Naive thymus-derived CD8-positive, alpha-beta T cell (primary cell): ENCODE results near the gene RAN. TPM values are rescaled to one million over a fixed set of nuclear protein-coding genes. Genes with fewer than 3 reads are reported as not detected.
A peak's percentile ranks its signal among the peaks of the same experiment; 100 is the strongest.
"Not testable (repeated sequence)": the region's sequence is repeated elsewhere in the genome, so short reads cannot be mapped to it uniquely, and the experiment has no call there.

Source experiments
- ATAC-seq, 2 donors: fragments of 150-1000 bp; cut with Tn5 transposase in 1 of 2; sonication (Bioruptor Pico), chemical (Tn5 transposase) in 1 of 2; 1 replicate in 1 of 2; 2 replicates in 1 of 2; pipeline ENCODE4 v1.10.0; 2021; ENCODE audit warnings: mild to moderate bottlenecking in 2 of 2, moderate library complexity in 2 of 2
- POLR2A ChIA-PET: fragments of 350-600 bp; sonication (Branson Sonifier 250); formaldehyde crosslinking; loops from one replicate; lab custom pipeline; 2021; ENCODE audit warnings: antibody characterized with exemption; lab: Charles Lee
- DNase-seq, 10 donors: peaks; one replicate each; pipeline versions ENCODE4 v3.0.0 to v3.0.0-alpha.2; 2020 to 2022
- H3K27ac Mint-ChIP-seq, 10 donors: one replicate each; pipeline ENCODE4 v1.8.0; 2020 to 2022; ENCODE audit warnings: mild to moderate bottlenecking in 10 of 10, mixed read lengths in 10 of 10, moderate library complexity in 4 of 10, inconsistent platforms in 1 of 10
- H3K27me3 Mint-ChIP-seq, 5 donors: one replicate each; pipeline ENCODE4 v1.8.0; 2021 to 2022; ENCODE audit warnings: mixed read lengths in 5 of 5
- H3K36me3 Mint-ChIP-seq, 3 donors: one replicate each; pipeline ENCODE4 v1.8.0; 2020 to 2022; ENCODE audit warnings: mixed read lengths in 3 of 3, mild to moderate bottlenecking in 2 of 3, inconsistent platforms in 1 of 3
- H3K4me1 Mint-ChIP-seq, 4 donors: one replicate each; pipeline ENCODE4 v1.8.0; 2021 to 2022; ENCODE audit warnings: mixed read lengths in 4 of 4
- H3K4me3 Mint-ChIP-seq, 10 donors: one replicate each; pipeline ENCODE4 v1.8.0; 2020 to 2022; ENCODE audit warnings: mild to moderate bottlenecking in 10 of 10, mixed read lengths in 10 of 10, moderate library complexity in 6 of 10, inconsistent platforms in 1 of 10
- H3K9me3 Mint-ChIP-seq, 9 donors: one replicate each; pipeline ENCODE4 v1.8.0; 2020 to 2022; ENCODE audit warnings: mixed read lengths in 9 of 9, mild to moderate bottlenecking in 3 of 9, inconsistent platforms in 1 of 9, moderate library complexity in 1 of 9
- polyA plus RNA-seq, 3 donors: library from polyadenylated mRNA; unstranded; fragments of 300-500 nt; fragmentation: Illumina TruSeq; gene quantifications; one replicate each; pipeline ENCODE4 v1.2.3, GENCODE V29; 2021
- total RNA-seq, 8 experiments: library from RNA in 2 of 8; stranded (reverse) in 2 of 8; gene quantifications; one replicate each; pipeline ENCODE4 v1.2.3 and lab custom pipeline; 2021 to 2026

The RAN gene
- total and polyA plus RNA-seq, 5 experiments from 2014 or later: 325 to 578 (median 522) TPM

DNA sequence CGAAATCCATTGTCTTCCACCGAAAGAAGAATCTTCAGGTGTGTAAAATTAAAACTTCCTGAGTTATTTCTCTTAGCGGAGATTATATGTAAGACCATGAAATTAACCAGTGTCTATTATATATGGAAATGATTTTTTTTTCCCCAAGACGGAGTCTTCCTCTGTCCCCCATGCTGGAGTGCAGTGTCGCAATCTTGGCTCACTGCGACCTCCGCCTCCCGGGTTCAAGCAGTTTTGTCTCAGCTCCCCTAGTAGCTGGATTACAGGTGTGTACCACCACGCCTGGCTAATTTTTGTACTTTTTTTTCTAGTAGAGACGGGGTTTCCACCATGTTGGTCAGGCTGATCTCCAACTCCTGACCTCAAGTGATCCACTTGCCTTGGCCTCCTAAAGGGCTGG, 2.8 kb downstream of the RAN start:
- Mint-ChIP-seq H3K36me3 (peaks cover 9 to 56% (median 21%) of the 10 kb centered on the region in 3 donors), H3K27ac (peak overlapping the region in 7 of 10 donors; percentile 9 to 90 (median 52)), H3K27me3 (no peaks in the 10 kb centered on the region), H3K9me3 (no peaks in the 10 kb centered on the region), H3K4me3 (peak overlapping the region in 6 of 10 donors; percentile 25 to 94 (median 68)), H3K4me1 (peaks cover 28 to 65% (median 64%) of the 10 kb centered on the region in 4 donors)
- POLR2A ChIA-PET: interaction anchor here (1.2 kb wide), 1 partner anchor 37 kb away, joined by 3 read pairs; no protein-coding TSS in a partner anchor
- ATAC-seq: no peak
- DNase-seq: no peak

DNA sequence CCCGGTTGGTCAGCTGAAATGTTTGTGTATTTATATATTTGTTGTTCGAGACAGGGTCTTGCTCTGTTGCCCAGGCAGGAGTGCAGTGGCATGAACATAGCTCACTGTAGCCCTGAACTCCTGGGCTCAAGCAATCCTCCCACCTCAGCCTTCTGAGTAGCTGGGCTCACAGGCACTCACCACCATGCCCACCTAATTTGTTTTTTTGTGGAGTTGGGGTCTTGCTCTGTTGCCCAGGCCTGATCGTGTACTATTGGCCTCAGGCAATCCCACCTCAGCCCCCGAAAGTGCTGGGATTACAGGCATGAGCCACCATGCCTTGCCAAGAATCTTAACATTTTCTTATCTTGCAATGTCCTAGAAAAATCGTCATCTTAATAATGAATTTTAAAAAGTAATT, 3.3 kb downstream of the RAN start:
- DNase-seq (no peak), ATAC-seq (no peak)
- Mint-ChIP-seq H3K27ac (peak overlapping the region in 5 of 10 donors; percentile 52 to 90 (median 57)), H3K4me3 (peak overlapping the region in 1 of 10 donors; percentile 22), H3K4me1 (peaks cover 28 to 68% (median 66%) of the 10 kb centered on the region in 4 donors), H3K27me3 (no peaks in the 10 kb centered on the region), H3K9me3 (no peaks in the 10 kb centered on the region), H3K36me3 (peaks cover 9 to 56% (median 21%) of the 10 kb centered on the region in 3 donors)
- POLR2A ChIA-PET: no interaction called here

DNA sequence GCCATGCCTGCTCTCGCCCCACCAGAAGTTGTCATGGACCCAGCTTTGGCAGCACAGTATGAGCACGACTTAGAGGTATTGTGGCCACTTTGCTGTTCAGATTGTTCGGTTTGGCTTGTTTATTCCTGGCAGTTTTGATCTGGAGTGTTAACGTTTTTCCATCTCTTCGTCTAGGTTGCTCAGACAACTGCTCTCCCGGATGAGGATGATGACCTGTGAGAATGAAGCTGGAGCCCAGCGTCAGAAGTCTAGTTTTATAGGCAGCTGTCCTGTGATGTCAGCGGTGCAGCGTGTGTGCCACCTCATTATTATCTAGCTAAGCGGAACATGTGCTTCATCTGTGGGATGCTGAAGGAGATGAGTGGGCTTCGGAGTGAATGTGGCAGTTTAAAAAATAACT, 3.8 kb downstream of the RAN start:
- H3K9me3 Mint-ChIP-seq, POLR2A ChIA-PET, DNase-seq, ATAC-seq, H3K27me3 Mint-ChIP-seq, H3K4me3 Mint-ChIP-seq: not testable (repeated sequence)
- peaks cover 9 to 56% (median 21%) of the 10 kb centered on the region in 3 donors for H3K36me3 Mint-ChIP-seq
- peak overlapping the region in 2 of 10 donors; percentile 14 to 74 for H3K27ac Mint-ChIP-seq
- peaks cover 26 to 68% (median 66%) of the 10 kb centered on the region in 4 donors for H3K4me1 Mint-ChIP-seq

DNA sequence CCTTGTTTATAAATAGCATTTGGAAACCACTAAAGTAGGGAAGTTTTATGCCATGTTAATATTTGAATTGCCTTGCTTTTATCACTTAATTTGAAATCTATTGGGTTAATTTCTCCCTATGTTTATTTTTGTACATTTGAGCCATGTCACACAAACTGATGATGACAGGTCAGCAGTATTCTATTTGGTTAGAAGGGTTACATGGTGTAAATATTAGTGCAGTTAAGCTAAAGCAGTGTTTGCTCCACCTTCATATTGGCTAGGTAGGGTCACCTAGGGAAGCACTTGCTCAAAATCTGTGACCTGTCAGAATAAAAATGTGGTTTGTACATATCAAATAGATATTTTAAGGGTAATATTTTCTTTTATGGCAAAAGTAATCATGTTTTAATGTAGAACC, 4.4 kb downstream of the RAN start:
- DNase-seq (no peak), ATAC-seq (no peak)
- Mint-ChIP-seq H3K4me1 (peaks cover 28 to 67% (median 66%) of the 10 kb centered on the region in 4 donors), H3K27ac (peak overlapping the region in 1 of 10 donors; percentile 59), H3K9me3 (no peaks in the 10 kb centered on the region), H3K4me3 (no peak overlapping the region), H3K27me3 (no peaks in the 10 kb centered on the region), H3K36me3 (peaks cover 9 to 56% (median 21%) of the 10 kb centered on the region in 3 donors)
- POLR2A ChIA-PET: no interaction called here

DNA sequence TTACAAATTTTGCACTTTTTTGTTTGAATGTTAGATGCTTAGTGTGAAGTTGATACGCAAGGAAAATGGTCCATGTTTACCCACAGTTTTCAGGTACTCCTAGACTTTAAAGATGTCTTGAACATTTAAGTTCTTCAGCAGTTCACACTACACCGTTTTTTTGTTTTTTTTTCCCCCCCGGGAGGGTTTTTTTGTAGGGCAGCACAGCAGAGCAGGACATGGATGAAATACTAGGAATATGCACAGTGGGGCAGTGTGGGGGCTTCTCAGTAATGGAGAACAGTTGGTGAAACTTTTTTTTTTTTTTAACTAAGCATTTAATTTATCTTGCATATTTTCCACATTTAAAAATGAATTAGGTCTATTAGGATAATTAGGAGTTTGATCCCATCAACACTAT, 4.9 kb downstream of the RAN start:
- Mint-ChIP-seq H3K4me1 (peaks cover 28 to 66% (median 65%) of the 10 kb centered on the region in 4 donors), H3K27ac (peak overlapping the region in 3 of 10 donors; percentile 41 to 81 (median 59)), H3K4me3 (no peak overlapping the region), H3K36me3 (peaks cover 9 to 56% (median 21%) of the 10 kb centered on the region in 3 donors), H3K27me3 (no peaks in the 10 kb centered on the region), H3K9me3 (no peaks in the 10 kb centered on the region)
- DNase-seq (no peak), ATAC-seq (no peak)
- POLR2A ChIA-PET: no interaction called here

DNA sequence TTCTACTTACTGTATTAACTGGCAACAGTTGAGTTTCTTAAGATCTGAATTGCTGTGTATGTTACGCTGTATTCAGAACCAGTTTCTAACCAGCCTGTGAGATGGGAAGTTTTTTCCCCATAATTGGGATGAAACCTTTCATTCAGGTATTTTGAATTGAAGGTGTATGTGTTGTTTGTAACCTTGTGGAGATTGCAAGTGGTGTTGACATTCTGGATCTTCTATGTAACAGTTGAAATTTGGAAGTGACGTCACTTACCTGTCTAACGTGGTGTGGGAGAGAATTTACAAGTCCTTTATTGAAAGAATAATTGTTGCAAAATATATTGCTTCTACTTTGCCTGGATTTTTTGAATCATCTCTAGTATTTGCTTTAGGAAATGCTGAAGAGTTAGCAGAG, 5.5 kb downstream of the RAN start:
- H3K27me3 Mint-ChIP-seq: no peaks in the 10 kb centered on the region
- peaks cover 9 to 56% (median 21%) of the 10 kb centered on the region in 3 donors for H3K36me3 Mint-ChIP-seq
- POLR2A ChIA-PET: no interaction called here
- H3K4me3 Mint-ChIP-seq: no peak overlapping the region
- H3K9me3 Mint-ChIP-seq: no peaks in the 10 kb centered on the region
- peak overlapping the region in 3 of 10 donors; percentile 1 to 59 (median 48) for H3K27ac Mint-ChIP-seq
- peaks cover 28 to 66% (median 65%) of the 10 kb centered on the region in 4 donors for H3K4me1 Mint-ChIP-seq
- no peak for ATAC-seq
- DNase-seq: no peak

DNA sequence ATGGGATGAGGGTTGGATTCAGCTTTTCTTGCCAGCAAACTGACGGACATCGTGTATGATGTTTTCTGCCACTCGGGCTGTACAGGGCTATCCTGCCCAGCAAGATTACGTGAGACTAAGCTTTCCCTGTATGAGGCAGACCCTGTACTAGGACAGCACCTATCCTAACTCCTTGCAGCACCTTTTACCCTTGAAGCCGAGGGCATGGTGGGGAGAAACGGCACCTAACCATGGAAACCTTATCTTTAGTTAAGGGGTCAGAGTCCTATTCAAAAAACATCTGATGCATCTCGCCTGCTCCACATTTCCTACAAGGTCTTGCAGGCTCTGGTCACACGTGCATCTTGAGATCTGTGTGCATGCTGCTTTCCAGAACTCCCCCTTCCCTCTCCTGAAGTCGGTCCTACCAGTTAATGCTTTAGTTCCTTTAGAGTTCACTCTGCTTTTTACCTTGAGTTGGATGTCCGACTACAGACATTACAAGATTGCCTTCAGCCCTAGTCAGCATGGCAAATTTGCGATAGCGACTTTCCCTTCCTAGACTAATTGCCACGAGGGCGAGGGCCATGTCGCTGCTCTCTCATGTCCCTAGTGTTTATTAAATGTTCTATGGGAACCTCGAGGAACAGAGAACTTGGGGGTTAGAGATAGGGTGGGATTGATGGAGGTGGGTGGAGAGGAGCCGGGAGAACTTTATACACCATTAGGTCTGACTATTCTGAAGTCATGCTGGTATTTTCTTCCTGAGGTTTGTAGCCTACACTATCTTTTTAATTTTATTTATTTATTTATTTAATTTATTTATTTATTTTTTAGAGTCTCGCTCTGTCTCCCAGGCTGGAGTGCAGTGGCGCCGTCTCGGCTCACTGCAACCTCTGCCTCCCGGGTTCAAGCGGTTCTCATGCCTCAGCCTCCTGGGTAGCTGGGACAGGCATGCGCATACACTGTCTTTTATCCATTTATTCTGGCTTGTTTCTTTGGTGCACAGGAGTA, 6.6 kb downstream of the RAN start:
- peak overlapping the region in 5 of 10 donors; percentile 20 to 84 (median 64) for H3K27ac Mint-ChIP-seq
- H3K4me1 Mint-ChIP-seq: peaks cover 20 to 56% (median 54%) of the 10 kb centered on the region in 4 donors
- POLR2A ChIA-PET: no interaction called here

DNA sequence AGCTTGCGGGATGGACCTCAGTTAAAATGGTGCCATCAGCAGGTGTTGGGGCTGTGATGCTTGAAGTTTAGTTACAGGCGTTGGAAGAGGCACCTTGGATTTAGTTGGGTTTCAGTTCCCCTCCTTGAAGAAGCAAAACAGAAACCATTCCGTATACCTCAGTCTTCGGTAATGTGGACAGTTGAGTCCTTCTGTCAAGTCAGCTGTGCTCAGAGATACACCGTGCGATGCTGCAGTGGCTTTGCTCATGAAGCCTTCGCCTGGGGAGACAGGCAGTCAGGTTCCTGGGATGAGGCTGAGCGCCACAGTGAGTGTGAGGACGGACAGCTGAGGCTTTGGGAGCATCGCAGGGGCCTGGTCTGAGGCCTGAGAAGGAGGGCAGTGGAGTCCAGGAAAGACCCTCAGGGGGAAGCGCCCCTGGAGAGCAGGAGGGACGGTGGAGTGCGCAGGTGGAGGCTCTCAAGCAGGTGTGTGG, 7.4 kb downstream of the RAN start:
- no peak for DNase-seq
- Mint-ChIP-seq H3K9me3 (no peaks in the 10 kb centered on the region), H3K36me3 (peaks cover 3 to 37% (median 13%) of the 10 kb centered on the region in 3 donors), H3K4me1 (peaks cover 15 to 49% (median 47%) of the 10 kb centered on the region in 4 donors), H3K27me3 (no peaks in the 10 kb centered on the region), H3K27ac (peak overlapping the region in 6 of 10 donors; percentile 43 to 84 (median 74)), H3K4me3 (peak overlapping the region in 6 of 10 donors; percentile 39 to 81 (median 54))
- peak in 1 of 2 donors; percentile 22 for ATAC-seq
- POLR2A ChIA-PET: no interaction called here

More for the DNA sequence above, 6.6 kb downstream of the RAN start:
- Mint-ChIP-seq H3K27me3 (no peaks in the 10 kb centered on the region), H3K36me3 (peaks cover 4 to 45% (median 17%) of the 10 kb centered on the region in 3 donors), H3K4me3 (peak overlapping the region in 1 of 10 donors; percentile 73), H3K9me3 (no peaks in the 10 kb centered on the region)
- peak in 1 of 2 donors; percentile 18 for ATAC-seq
- no peak for DNase-seq

DNA sequence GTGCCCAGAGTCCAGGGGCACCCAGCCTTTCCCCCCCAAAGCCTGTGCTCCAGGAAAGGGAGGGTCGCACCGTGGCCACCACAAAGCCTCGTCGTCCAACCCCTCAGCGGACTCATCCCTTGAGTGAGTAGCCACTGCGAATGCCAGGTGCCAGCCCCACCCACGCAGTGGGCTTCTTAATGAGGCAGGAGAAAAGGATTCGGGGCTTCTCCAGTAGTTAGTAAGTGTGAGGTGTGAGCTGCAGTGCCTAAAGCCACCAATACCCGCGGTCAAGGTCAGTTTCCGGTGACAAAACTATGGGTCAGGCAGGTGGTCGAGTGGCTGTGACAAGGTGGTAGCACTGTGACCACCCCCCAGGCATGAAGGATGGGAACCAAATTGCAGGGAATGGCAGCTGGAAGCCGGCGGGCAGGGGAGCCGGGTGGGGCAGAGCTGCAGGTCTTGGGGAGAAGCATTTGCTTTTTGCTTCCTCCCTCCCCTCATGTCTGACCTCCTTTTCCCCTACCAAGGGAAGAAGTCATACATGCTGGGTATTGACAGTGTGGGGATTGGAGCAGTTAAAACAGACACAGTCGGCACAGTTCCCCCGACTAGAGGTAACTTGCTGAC, 8.0 kb downstream of the RAN start:
- H3K4me1 Mint-ChIP-seq: peaks cover 12 to 42% (median 41%) of the 10 kb centered on the region in 4 donors

DNA sequence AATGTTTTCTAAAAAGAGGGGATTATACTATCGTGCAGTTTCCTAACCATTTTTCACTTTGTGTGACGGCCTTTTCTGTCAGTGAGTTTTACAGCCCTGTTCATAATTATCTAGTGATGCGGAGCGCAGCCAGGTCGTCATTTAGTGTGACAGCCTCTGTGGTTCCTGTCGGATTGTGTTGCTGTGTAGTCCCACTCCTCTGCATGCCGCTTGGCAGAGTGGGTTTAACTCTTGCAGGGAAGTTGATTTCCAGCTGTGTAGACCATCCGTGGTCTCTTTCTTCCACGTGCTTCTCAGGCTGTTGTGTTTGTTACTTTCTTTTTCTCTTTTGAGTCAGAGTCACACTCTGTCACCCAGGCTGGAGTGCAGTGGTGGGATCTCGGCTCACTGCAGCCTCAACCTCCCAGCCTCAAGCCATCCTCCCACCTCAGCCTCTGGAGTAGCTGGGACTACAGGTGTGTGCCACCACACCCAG, 8.6 kb downstream of the RAN start:
- H3K4me1 Mint-ChIP-seq: peaks cover 12 to 42% (median 39%) of the 10 kb centered on the region in 4 donors
- DNase-seq: no peak
- H3K4me3 Mint-ChIP-seq: peak overlapping the region; percentile 45 to 84 (median 78)
- POLR2A ChIA-PET: no interaction called here
- H3K36me3 Mint-ChIP-seq: peaks cover 0 to 25% (median 6%) of the 10 kb centered on the region in 3 donors
- H3K27me3 Mint-ChIP-seq: no peaks in the 10 kb centered on the region
- peak overlapping the region; percentile 7 to 89 (median 80) for H3K27ac Mint-ChIP-seq
- peak; percentile 34 to 35 for ATAC-seq
- H3K9me3 Mint-ChIP-seq: no peaks in the 10 kb centered on the region

More for the DNA sequence above, 8.0 kb downstream of the RAN start:
- ATAC-seq (peak; percentile 3 to 33), DNase-seq (no peak)
- Mint-ChIP-seq H3K9me3 (no peaks in the 10 kb centered on the region), H3K27me3 (no peaks in the 10 kb centered on the region), H3K4me3 (peak overlapping the region; percentile 19 to 84 (median 77)), H3K36me3 (peaks cover 0 to 31% (median 8%) of the 10 kb centered on the region in 3 donors), H3K27ac (peak overlapping the region in 7 of 10 donors; percentile 53 to 89 (median 84))
- POLR2A ChIA-PET: no interaction called here

DNA sequence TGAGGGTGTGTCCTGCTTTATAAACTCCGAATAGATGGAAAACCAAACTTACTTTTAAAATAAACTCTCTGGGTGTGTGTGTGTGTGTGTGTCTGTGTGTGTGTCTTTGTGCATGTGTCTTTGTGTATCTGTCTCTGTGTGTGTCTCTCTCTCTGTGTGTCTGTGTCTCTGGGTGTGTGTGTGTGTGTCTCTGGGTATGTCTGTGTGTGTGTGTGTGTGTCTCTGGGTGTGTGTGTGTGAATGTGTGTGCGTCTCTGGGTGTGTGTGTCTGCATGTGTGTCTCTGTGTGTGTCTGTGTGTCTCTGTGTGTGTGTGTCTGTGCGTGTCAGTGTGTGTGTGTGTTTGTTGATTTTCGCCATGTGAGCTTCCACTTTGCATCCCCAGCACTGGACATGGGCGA, 9.2 kb downstream of the RAN start:
- peak overlapping the region in 9 of 10 donors; percentile 4 to 84 (median 74) for H3K4me3 Mint-ChIP-seq
- H3K36me3 Mint-ChIP-seq: peaks cover 0 to 19% (median 2%) of the 10 kb centered on the region in 3 donors
- DNase-seq (no peak), ATAC-seq (no peak)
- H3K9me3 Mint-ChIP-seq: no peaks in the 10 kb centered on the region
- peak overlapping the region in 8 of 10 donors; percentile 7 to 89 (median 76) for H3K27ac Mint-ChIP-seq
- peaks cover 10 to 36% (median 33%) of the 10 kb centered on the region in 4 donors for H3K4me1 Mint-ChIP-seq
- no peaks in the 10 kb centered on the region for H3K27me3 Mint-ChIP-seq
- POLR2A ChIA-PET: no interaction called here

DNA sequence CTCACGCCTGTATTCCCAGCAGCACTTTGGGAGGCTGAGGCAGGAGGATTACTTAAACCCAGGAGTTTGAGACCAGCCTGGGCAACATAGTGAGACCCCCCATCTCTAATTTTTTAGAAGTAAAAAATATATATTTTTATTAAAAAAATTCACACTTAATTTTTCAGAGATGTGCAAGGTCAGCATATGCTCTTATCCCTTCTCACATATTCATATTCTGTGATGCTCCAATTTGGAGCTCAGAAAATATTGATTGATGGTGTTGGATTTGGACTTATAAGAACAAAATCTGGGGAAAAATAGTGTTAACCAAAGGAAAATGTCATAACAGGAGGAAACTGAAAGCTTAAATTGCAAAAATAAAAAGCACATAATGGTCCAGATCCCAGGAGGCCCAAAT, 9.7 kb downstream of the RAN start:
- Mint-ChIP-seq H3K27ac (peak overlapping the region in 2 of 10 donors; percentile 7 to 80), H3K36me3 (peaks cover 0 to 14% (median 2%) of the 10 kb centered on the region in 3 donors), H3K27me3 (no peaks in the 10 kb centered on the region), H3K4me3 (peak overlapping the region in 1 of 10 donors; percentile 45), H3K9me3 (no peaks in the 10 kb centered on the region), H3K4me1 (peaks cover 10 to 35% (median 30%) of the 10 kb centered on the region in 4 donors)
- POLR2A ChIA-PET: no interaction called here
- ATAC-seq (no peak), DNase-seq (no peak)
